GM19238 (cell line): ENCODE data around the gene PPP1R15B.
"Not testable (repeated sequence)": the region's sequence is repeated elsewhere in the genome, so short reads cannot be mapped to it uniquely, and the experiment has no call there.

Experiments used
- DNase-seq: peaks from one replicate; pipeline ENCODE4 v3.0.0; 2011; ENCODE audit warnings: low spot score; ENCODE audit not compliant: insufficient read length

PPP1R15B gene

DNA sequence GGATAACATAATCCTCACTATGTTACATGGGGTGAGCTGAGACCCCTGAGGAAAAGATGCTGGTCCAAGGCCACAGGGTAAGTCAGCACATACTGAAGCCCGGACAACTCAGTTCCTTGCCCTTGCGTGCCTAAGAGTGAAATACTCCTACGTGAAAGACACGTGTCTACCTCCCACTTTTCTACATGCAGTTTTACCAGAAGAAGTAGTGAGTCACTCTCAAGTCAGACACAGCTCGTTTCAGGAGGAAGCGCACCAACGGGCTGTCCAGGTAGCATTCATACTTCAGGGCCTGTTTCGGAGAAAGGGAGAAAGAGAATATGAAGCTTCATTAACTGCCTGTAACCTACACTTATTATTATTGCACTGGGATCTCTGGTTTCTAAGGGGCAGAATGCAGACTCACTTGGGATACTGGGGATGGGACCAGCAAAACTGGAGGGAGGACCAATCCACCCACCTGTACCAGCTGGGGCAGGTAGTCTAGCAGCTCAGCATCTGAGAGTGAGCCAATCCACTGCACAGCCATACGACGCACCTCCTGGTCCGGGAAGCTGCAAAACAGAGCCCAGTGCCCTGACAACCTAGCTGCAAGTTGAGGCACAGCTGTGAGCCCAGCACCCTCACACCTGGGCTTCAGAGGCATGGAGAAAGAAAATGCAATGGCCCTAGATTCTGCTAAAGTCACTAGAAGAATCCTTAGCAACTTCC lies 32.4 kb upstream of the PPP1R15B start:
- no peak for DNase-seq

DNA sequence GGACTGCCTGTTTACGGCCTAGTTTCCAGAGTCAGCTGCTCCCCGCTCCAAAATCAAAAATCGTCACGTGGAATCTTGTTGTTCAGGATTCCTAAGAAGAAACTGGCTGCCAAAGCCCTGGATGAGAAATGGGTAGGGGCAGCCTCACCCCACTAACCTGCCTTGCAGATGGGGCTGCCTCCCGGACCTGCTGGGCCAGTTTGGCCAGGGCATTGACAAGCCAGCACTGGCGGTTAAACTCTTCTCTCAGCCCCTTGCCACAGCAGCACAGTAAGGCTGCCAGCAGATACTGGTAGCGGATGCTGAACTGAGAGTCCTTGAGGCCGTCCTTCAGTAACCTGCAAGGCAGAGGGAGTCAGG lies 31.6 kb upstream of the PPP1R15B start:
- no peak for DNase-seq

DNA sequence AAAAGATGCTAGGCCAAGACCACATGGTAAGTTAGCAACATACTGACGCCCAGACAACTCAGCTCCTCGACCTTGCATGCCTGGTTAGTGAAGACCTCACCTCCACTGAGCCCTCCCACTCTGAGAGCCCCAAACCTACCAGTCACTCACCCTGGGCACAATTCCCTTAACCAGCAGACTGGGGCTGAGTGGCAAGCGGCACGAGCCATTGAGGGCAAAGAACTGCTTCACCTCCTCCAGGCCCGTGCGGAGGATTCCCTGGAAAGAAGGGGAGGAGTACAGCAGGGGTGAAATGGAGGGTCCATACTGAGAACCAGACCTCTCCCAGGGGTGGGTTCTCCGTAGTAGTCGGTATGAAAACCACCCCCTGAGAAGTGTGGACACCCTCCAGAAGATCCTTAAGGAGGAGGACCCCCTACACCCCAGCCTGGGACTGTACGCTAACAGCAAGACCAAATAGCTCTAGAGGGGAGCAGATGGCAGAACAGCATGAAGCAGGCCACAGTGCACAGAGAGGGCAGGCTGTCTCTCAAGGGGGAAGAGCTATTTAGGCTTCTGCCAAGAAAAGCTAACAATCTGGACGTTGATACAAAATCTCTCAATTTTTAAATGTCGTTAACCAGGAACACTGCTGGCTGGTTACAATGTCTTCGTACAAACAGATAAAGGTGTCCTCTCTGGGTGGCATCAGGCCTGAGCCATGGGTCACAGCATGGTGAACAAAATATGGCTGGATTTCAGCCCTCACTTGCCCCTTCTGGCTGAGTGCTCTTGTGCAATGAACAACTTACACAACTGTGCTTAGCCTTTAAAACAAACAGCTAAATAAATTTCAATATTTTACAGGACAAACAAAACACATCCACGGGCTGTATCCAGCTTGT lies 31.0 kb upstream of the PPP1R15B start:
- no peak for DNase-seq

DNA sequence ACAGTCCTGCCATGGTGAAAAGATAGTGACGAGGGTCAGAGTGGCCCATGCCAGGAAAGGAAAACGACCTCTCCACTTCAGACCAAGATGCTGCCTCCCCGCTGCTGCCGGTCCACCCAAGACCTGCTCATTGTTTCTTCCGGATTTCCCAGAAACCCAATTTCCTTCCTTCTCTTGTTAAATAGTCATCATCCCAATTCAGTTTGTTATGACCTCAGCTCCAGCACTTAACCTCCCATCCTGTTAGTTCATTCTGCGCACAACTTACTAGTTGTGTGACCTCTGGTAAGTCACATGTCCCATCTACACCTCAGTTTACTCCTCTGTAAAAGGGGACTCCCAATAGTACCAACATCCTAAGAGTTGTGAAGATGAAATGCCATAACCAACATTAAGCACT lies 29.9 kb upstream of the PPP1R15B start:
- DNase-seq: no peak

DNA sequence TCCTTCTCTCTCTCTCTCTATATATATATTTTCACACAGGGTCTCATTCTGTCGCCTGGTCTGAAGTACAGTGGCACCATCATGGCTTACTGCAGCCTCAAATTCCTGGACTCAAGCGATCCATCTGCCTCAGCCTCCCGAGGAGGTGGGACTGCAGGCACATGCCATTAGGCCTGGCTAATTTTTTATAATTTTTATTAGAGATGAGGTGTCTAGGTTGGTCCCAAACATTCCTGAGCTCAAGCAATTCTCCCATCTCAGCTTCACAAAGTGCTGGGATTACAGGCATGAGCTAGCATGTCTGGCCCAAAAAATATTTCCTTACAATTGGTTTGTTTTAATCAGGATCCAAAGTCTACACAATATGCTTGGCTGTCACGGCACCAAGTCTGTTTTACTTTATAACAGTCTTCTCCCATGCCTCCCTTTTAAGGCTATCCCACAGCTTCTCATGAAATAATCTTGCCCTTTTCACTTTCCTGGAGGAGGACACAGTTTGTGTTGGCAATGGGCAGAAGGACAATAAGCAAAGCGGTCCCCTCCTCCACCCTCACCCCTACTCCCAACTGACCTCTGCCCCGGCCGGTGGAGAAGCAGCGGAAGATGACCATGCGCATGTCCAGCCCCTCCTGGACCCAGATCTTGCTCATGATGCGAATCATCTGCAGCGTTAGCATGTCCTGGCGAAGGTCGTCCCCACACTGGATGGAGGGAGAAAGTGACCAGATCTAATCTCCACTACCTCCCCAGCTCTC lies 28.2 kb upstream of the PPP1R15B start:
- no peak for DNase-seq

DNA sequence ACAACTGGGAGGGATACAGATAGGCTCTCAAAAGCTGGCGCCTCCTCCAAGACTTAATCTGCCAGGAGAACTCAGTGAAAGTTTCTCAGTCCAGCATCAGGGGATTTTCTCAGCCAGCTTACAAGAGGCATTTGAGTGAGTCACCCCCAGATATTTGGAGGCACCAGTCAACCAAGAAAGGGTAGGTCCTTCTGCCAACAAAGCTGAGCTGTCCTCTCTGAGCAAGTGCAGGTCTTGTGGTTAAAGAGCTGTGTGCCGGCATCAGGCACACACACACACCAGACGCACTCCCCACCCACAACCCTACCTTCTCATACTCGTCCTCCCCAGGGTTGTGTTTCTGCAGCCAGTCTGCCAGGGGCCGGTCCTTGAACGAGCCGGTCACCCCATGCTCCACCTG lies 27.0 kb upstream of the PPP1R15B start:
- no peak for DNase-seq

DNA sequence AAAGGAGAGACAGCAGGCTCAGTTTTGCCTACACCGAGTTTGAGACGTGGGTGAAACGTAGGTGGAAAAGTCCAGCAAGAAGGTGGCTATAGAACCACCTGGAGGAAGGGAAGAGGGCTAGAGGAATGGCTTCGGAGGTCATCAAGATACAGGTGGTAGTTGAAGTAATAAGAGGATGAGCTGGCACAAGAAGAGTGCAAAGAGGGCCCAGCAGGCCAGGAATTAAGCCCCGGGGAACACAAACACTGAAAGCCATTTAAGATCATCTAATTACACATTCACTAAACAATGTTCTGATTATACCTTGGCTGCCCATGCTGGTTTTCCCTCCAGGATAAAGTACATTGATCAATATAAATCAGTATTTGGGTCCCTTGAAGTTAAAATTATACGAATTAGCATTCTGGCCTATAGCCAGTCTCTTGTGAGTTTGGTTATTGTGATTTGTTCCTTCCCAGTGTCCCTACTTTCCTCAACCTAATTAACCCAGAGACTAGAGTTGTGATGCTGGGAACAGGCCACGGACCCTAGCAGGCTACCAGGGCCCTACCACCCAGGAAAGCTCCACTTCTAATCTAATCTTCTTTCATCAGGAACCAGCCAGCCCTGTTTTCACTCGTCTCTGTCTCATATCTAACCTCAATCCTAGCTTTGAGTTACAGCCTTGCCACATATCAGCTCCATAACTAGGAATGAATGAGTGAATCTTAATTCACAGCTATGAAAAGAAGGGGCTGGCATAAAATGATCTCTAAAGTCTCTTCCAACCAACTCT lies 26.4 kb upstream of the PPP1R15B start:
- no peak for DNase-seq

DNA sequence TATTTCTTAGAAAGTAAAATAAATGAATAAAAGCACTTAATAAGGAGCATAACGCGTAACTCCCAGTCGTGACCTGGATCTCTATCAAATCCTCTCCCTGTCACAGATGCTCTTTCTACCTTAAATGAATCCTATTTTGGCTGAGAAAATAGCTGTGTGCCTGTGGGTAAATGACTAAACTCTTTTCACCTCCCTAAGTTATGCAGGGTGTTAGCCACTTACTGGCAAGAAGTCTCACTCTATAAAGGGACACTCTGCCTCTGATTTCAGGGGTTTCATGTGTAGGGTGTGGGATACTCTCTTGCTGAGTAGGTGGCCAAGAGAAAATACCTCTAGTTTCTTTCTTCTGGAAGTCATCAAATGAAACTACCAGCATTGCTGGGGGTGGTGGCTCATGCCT lies 24.3 kb upstream of the PPP1R15B start:
- no peak for DNase-seq

DNA sequence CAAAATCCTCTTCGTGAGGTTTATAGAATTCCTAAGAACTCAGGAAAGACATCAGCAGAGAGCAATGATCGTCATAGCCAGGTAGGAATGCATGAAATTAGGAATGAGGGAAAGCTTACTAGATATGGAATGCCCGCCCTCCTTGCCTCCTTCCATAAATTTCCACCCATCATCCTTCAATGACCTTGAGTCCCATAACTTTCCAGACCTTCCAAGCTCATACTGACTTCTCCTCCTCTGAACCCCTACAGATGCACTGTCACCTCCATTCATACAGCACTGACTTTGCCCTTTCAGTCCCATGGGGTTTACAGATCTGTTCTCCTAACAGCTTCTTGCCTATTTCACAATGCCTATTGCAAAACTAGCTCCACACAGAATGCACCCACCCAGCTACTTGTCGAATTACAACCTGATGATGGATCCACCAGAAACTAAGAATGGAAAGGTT lies 23.8 kb upstream of the PPP1R15B start:
- no peak for DNase-seq

DNA sequence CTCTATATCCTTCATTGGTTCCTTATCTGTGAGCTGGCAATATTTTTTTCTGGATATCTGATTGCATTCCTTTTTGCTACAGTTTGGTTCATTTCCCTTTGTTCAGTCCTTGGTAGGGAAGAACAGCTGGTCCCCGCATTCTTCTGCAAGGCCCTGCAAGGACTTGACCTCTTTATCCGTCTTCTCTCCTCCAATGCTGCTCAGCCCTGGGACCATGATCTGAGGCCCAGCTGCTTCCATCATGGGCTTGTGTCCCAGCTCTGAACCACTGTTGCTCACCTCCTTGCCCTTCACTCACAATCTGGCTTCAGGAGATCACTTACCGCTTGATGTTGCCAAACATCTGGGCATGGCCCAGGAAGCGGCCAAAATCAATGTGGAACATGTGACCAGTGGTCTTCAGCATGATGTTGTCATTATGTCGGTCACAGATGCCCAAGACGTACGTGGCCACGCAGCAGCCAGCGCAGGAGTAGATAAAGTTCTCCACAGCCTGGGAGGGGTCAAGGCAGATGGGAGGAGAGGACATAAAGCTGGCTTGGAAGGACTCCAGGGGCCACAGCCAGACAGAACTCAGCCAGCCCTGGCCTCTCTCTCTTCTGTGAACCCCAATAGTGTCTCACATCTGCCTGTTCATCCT lies 22.6 kb upstream of the PPP1R15B start:
- no peak for DNase-seq

DNA sequence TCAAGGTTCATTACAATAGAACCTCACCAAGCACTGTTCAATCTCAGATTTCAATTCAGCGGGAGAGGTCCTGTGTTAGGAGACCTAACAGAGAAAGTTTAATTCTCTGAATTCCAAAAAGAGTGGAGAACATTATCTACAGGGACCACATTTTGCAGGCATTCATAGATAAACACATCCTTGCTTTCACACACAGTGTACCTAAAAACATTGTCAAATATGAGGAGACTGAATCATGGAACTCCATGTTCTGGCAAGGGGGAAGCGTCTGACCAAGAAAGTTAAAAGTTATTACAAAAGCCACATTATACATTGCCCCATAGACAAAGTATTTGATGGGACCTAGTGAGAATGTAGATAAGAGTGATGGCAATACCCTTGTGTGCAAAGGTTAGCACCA lies 21.1 kb upstream of the PPP1R15B start:
- no peak for DNase-seq

DNA sequence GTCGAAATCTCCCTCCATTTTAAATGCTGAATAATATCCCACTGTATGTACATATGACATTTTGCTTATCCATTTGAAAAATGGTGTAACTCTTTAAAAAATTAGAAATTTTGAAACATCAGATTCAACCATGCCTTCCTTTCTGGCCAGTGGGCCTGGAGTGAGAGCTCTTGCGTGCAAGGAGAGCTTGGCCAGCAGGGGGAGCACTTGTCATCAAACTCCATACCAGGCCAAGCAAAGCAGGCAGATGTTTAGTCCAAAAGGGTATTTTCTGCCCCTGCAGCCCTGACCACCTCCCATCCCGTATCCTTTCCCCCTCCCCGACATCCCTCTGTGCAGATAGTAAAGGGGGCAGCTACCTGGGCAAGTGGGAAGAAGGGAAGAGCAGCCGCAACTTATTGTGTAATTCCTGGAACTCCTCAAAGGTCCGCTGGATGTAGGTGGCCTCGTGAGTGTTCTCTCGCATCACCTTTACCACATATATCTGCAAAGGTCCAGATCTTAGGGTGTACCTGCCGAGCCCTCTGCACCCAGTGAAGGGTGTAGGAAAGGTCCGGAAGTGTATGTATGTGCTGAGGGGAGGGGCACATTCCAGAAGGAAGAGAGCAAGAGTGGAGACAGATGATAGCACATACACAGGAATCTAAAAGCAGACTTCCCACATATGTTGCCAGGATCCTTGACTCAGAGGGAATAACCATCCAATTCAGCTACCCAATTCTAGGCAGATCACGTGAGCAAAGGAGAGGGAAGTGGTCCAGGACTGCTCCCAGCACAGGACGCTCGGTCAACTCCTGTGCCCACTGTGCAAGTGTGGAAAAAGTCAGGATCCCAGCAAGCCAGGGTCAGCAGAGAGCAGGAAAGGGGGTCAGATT lies 19.9 kb upstream of the PPP1R15B start:
- peak; percentile 69 for DNase-seq

DNA sequence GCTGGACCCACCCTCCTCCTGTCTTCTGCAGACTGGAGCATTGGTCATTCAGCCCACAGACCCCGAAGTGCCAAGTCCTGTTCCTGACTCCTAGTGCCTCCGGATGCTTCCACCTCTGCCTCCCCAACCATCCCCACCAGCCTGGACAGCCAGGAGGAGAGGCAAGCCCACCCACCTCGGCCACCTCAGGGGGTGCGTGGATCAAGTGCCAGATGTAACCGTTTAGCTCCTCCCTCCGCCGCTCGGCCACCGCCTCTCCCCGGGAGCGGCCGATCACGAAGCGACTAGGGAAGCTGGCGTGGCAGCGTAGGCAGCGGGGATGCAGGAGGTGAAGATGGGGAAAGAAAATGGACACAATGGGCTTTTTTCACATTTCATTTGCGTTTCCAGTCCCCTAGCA lies 18.1 kb upstream of the PPP1R15B start:
- no peak for DNase-seq

DNA sequence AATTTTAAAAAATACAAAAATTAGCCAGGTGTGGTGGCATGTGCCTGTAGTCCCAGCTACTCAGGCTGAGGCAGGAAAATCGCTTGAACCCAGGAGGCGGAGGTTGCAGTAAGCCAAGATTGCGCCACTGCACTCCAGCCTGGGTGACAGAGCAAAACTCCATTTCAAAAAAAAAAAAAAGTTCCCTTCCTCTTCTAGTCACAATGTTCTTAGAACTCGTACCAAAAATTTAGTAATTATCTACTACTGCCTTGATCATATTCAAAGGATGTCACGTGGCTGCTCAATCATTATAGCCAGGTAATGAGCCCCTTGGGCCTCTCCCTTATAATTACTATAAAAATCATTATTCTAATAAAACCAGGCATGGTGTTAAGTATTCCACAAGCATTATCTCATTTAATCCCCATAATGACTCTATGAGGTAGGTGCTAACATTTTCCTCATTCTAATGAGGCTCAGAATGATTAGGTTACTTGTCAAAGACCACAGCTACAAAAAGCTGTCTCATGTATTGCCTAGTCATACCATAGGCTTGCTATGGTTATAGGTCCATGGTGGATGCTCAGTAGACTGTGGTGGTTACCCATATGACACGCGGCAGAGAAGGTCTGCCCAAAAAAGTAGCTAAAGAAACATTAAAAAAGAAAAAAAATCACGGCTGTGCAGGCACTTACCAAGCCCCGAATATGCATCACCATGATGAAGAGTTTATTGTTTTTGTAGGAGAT lies 15.5 kb upstream of the PPP1R15B start:
- no peak for DNase-seq

DNA sequence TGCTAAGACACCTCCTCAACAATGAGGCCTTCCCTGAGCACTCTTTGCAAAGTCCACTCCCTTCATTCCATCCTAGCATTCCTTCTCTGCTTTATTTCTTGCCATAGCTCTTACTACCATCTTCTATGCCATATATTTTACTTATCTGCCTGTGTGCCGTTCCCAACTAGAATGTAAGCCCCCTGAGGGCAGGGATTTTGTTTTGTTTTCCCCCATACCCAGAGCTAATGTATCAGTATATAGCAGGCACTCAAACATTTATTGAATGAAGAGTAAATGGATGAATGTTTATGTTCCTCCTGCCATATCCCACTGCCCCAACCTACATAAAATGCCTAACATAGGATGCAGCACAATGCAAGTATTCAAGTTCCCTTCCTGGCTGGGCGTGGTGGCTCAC lies 14.9 kb upstream of the PPP1R15B start:
- DNase-seq: no peak

DNA sequence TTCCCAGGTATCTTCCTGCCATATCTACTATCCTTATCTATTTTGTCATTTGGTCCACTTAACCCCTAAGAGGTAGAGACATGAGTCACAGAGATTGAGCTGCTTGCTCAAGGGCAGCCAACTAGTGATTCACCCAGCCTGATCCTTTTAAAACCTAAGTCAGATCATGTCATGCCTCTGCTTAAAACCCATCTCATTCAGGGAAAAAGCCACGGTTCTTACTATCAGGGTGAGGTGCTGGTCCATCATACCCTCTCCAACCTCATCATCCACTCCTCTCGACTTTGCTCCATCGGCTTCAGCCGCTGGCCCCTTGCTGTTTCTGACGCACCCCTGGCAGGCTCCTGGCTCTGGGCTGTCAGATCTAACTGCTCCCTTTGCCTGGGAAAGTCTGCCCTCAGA lies 14.4 kb upstream of the PPP1R15B start:
- DNase-seq: no peak

DNA sequence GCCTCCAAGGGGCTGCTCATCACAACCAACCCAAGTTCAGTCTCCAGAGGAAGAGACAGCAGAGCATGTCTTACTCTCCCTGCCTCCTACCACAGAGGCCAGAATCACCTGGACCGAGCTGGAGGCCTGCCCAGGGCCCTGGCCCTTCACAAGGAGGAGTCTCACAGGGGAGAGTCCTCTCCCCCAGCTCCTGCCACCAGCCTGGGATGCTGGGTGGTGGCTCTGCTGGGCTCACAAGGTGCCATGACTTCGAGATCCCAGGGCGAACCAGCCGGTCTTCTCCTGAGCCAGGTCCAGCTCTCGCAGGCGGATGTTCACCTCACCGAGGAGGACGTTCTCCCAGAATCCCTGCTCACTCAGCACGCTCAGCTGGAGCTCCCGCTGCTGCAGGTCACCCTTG lies 13.0 kb upstream of the PPP1R15B start:
- no peak for DNase-seq

DNA sequence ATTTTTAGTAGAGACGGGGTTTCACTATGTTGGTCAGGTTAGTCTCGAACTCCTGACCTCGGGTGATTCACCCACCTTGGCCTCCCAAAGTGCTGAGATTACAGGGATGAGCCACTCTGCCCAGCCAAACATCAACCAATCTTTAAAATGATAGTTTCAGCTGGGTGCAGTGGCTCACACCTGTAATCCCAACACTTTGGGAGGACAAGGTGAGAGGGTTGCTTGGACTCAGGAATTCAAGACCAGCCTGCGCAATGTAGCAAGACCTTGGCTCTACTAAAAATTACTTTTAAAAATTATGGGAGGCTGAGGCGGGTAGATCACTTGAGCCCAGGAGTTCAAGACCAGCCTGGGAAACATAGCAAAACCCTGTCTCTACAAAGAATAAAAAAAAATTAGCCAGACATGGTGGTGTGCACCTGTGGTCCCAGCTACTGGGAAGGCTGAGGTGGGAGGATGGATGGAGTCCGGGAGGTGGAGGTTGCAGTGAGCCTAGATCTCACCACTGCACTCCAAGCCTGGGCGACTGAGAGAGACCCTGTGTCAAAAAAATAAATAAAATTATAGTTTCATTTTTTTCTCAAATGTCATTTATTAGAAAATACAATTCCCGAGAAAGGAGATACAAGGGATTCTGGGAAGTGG lies 10.6 kb upstream of the PPP1R15B start:
- DNase-seq: not testable (repeated sequence)

DNA sequence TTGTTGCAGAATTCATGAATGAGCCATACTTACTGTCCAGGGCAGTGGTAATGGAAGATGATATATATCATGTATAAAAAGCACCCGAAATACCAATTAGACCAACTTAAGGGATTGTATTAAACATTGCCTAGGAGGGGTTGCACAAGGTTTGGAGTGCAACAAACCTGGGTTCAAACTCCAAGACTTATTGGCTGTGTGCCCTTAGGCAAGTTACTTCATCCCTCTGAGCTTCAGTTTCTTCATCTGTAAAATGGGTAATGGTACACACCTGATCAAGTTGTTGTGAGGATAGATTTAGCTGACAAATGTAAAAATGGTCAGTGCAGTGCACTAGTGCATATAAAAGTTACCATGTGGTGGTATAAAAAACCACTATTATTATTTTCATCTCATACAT lies 9.8 kb upstream of the PPP1R15B start:
- DNase-seq: no peak
